SW 1271 (cell line): Measurements from ENCODE around the gene ZFAND2A.
"Not testable (repeated sequence)": the region's sequence is repeated elsewhere in the genome, so short reads cannot be mapped to it uniquely, and the experiment has no call there.

Experiments
- DNase-seq, 2 experiments: peaks; one replicate each; lab custom pipeline; 2025; lab: John Stamatoyannopoulos, UW

ZFAND2A gene, protein sequence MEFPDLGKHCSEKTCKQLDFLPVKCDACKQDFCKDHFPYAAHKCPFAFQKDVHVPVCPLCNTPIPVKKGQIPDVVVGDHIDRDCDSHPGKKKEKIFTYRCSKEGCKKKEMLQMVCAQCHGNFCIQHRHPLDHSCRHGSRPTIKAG

DNA sequence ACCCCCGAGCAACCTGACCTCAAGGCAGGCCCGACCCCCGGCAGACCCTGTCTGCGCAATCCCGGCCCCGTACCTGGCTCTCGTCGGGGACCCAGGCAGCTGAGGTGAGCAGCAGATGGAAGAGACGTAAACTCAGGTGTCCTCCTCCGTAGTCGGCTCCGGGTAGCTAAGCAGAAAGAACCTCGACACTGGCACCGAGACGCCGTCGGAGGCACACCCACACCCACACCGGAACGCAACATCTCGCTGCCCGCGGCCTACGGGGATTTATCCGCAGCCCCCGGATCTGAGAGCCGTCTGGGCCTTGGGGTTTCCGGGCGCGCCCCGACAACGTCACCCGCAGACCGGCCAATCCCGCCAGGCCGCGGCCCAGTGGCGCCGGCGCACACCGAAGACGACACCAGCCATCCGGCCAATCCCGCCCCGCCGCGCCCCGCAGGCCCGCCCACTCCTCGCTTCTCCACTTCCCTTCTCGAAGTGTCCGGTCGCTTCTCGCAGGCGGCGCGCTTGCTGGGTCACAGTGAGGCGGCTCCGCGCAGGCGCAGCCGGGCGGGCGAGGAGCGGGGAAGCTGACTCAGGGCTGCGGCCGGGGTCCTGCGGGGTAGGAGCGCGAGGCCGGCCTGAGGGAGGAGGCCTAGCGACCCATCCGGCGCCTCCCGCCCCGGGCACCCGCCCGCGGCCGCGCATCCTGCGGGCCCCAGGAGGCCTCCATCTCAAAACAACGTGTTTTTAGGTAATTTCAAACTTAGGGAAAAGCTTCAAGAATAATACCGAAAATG is at the start of gene ZFAND2A:
ZFAND2A (minus strand) TSS at position 306 of the 779 bp plus-strand sequence. CDS start 1,984 bp downstream, outside the sequence.
- peak; percentile 93 to 96 for DNase-seq

DNA sequence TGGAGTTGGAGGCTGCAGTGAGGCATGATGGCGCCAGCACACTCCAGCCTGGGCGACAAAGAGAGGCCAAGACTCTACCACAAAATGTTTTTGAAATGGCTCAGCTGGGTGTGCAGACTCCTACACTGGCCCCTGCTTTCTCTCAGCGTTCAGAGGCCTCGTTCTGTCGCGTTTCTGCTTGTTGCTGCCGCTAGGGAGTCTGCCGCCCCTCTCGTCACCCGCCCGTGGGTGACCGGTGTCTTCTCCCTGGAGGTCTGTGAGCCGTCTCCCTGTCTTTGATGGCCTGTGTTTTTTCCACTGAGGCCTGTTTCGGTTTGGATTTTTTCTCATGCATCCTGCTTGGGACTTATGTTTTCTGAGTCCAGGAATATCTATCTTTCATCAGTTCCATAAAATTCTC is 49.1 kb upstream of the ZFAND2A start:
- no peak for DNase-seq

DNA sequence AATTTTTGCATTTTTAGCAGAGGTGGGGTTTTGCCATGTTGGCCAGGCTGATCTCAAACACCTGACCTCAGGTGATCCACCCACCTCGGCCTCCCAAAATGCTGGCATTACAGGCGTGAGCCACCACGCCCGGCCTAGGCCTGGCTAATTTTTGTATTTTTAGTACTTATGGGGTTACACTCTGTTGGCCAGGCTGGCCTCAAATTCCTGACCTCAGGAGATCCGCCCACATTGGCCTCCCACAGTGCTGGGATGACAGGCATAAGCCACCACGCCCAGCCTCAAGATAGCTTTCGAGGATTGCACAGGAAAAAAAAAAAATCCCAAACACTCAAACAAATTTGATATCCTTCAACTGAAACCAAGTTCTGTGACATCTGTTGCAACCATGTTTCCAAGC is 45.7 kb upstream of the ZFAND2A start:
- not testable (repeated sequence) for DNase-seq

DNA sequence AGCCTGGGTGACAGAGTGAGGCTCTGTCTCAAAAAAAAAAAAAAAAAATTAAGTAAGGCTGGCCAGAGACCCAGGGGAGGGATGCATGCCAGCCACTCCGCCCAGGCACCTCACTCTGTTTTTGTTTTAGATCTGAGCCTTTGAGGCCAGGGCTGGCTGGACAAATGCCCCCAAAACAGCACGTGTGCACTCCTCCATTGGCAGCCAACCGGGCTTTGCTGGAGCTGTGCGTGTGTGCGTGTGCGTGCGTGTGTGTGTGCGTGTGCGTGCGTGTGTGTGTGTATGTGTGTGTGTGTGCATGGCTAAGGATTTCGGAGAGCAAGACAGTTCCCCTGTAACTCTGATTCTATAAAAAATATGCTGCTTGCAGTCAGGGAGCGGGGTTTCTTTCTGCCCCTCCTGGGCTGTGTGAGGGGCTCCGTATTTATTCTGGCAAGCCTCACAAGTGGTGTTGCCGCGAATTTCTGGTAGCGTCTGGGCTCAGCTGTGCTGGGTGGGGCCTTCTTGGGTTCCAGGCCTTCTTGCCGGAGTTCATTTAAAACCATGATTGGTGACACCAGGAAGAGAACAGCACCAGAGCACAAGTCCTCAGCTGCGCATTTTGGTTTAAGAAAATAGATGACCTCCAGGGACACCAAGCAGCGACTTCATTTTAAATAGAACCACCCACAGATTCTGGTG is 44.6 kb upstream of the ZFAND2A start:
- DNase-seq = no peak

DNA sequence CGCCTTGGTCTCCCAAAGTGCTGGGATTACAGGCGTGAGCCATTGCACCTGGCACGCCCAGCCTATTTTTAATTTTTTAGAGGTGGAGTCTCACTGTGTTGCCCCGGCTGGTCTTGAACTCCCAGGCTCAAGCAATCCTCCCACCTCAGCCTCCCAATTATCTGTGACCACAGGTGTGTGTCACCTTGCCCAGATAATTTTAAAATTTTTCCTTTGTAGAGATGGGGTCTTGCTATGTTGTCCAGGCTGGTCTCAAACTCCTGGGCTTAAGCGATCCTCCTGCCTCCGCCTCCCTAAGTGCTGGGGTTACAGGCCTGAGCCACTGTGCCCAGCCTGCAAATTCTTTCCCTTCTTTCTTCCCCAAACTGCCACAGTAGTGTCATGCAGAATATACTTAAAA is 42.9 kb upstream of the ZFAND2A start:
- DNase-seq = not testable (repeated sequence)

DNA sequence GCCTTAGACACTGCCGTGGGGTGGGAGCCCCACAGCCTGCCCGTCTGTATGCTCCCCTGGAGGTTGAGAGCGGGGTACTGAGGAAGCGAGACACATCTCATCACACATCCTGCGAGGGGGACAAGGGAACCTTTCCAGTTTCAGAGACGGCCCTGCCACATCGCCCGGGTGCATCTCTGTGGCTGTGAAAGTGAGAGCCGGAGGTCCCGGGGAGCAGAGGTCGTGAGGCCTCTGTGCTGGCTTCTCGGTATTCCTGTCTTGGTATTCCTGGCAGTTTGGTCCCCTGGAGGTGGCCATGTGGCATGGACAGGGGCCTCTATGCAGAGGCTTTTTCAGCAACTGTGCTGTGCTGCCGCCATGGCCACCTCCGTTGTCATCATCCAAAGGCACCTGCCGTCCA is 41.9 kb upstream of the ZFAND2A start:
- DNase-seq = no peak

DNA sequence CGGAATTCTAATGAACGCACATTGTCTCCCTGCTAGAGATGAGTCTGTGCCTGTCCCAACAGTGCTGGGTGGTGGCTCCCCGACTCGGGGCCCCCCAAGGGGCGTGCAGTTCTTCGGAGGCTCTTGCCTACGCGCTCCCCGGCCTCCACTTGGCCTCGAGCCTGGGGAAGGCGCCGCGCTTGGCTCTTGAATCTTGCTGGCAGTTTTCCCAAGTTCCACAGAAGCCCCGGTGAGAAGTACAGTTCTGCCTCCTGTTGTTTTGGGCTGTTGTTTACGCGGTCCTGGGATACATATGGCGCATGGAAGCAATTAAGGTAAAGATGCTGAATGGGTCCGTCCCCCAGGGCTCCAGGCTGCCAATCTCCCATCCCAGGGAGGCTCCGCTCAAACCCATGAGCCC is 40.0 kb upstream of the ZFAND2A start:
- DNase-seq = no peak

DNA sequence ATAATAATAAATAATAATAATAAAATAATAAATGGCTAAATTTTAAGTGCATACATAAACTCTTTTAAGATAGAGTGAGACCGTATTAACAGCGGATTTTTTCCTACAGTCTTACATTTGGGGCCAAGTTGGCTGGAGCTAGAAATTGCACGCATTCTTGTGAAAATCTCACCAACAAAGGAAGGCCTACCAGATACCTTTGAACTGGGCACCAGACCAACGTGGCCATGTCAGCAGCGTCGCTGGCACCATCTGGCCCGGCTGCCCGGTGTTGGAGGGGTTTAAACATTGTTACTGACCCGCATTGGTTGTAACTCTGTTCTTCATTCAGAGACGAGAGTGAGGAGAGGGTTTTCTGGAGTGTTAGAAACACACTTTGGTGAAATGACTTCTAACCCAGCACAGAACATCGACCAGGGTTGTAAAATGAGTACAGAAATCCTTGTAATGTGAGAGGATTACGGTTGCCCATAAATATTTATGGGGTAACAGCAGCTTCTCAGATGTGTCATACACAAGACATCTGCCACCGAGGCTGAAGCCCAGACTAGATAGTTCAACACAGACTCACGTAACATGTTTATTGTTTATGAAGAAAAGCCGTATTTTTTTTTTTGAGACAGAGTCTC is 38.1 kb upstream of the ZFAND2A start:
- DNase-seq = peak in 1 of 2 experiments; percentile 27

DNA sequence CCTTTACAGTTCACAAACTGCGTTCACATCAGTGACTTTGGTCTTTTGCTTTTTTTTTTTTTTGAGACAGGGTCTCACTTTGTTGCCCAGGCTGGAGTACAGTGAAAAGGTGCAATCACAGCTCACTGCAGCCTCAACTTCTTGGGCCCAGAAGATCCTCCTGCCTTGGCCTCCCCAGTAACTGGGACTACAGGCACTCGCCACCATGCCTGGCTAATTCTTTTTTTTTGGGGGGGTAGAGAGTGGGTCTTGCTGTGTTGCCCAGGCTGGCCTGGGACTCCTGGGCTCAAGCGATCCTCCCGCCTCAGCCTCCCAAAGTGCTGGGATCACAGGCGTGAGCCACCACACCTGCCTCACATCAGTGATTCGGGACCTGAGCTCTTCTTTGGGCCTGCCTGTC is 37.0 kb upstream of the ZFAND2A start:
- no peak for DNase-seq

DNA sequence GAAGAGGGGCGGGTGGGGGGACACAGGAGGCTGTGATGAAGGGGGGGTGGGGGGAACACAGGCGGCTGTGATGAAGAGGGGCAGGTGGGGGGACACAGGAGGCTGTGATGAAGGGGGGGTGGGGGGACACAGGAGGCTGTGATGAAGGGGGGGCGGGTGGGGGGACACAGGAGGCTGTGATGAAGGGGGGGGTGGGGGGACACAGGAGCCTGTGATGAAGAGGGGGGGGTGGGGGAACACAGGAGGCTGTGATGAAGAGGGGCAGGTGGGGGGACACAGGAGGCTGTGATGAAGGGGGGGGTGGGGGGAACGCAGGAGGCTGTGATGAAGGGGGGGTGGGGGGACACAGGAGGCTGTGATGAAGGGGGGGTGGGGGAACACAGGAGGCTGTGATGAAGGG is 36.4 kb upstream of the ZFAND2A start:
- not testable (repeated sequence) for DNase-seq

DNA sequence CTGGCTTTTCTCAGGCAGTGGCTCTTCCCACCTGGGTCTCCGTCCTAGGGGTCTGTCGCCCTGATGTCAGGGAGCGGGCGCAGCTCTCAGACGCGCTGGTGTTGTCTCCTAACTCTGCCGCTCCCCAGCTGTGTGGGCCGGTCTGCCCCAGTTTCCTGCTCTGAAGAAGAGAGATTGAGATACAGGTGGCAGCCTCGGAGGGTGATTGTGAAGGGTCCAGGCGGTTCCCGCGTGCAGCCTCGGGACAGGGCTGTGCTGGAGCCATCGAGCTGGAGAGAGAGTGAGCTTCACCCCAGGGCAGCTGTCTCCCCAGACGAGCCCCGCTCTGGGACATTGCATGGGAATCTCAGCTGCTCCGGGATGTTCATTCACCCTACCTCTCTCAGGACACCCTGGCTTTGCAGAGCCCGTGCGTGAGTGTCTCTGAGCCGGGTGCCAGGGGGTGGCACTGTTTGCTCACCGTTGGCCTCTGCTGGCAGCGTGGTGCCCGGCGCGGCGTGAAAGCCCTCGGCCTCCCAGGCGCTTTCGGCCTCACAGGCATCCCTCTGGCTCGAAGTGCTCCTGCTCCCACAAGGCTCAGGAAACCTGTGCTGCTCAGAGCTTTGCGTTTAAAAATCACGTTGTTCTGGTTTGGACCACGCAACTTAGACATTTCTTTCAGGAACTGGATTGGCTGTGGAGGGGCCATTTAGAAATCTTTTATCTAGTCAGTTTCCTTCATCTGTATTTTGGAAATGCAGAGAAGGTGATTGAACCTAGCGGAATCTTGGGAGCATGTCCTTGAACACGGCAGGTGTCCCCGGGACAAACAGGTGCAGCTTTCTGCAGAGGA is 33.8 kb upstream of the ZFAND2A start:
- peak; percentile 28 to 41 for DNase-seq

DNA sequence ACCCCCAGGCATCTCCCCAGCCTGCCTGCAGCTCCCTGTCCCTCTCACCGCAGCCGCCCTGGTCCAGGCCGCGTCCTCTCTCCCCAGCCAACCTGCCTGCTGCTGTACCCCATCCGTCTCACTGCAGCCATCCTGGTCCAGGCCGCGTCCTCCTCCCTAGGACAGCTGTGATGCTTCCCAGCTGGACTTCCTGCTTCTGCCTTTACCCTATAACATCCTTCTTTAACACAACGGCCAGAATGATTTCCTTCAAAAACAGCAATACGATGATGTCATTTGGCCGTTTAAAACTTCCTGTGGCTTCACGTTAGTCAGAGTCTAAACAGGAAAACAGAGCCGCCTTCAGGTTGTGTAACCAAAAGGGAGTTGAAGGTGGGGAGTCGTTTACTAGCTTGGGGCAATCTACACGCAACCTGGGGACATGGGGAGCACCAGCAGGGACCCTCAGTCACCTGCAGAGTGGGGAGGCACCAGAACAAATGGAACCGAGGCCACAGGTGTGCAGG is 32.2 kb upstream of the ZFAND2A start:
- DNase-seq = peak; percentile 61 to 72

DNA sequence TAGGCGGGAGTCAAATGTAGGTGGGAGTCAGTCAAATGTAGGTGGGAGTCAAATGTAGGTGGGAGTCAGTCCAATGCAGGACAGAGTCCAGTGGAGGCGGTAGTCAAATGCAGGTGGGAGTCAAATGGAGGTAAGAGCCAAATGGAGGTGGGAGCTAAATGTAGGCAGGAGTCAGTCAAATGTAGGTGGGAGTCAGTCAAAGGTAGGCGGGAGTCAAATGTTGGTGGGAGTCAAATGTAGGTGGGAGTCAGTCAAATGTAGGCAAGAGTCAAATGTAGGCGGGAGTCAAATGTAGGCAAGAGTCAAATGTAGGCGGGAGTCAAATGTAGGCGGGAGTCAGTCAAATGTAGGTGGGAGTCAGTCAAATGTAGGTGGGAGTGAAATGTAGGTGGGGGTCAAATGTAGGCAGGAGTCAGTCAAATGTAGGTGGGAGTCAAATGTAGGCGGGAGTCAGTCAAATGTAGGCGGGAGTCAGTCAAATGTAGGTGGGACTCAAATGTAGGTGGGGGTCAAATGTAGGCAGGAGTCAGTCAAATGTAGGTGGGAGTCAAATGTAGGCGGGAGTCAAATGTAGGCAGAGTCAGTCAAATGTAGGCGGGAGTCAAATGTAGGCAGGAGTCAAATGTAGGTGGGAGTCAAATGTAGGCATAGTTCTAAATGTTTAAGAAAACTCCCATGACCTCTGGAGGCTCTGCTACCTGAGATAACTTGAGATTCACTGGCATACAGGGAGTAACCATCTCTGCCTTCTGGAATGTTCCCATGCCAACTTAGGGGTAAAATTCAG is 30.2 kb upstream of the ZFAND2A start:
- DNase-seq = no peak

DNA sequence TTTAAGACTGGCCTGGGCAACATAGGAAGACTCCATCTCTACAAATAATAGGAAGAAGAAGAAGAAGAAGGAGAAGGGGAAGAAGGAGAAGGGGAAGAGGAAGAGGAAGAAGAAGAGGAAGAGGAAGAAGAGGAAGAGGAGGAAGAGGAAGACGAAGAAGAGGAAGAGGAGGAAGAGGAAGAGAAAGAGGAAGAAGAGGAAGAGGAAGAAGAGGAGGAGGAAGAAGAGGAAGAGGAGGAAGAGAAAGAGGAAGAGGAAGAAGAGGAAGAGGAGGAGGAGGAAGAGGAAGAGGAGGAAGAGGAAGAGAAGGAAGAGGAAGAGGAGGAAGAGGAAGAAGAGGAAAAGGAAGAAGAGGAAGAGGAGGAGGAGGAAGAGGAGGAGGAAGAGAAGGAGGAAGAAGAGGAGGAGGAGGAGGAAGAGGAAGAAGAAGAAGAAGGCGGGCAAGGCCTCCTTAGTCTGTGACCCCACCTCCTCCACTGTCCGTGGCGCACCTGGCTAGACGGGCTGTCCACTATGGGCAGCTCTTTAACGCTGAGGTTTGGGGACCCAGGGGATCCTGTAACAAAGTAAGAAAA is 28.8 kb upstream of the ZFAND2A start:
- DNase-seq = no peak

DNA sequence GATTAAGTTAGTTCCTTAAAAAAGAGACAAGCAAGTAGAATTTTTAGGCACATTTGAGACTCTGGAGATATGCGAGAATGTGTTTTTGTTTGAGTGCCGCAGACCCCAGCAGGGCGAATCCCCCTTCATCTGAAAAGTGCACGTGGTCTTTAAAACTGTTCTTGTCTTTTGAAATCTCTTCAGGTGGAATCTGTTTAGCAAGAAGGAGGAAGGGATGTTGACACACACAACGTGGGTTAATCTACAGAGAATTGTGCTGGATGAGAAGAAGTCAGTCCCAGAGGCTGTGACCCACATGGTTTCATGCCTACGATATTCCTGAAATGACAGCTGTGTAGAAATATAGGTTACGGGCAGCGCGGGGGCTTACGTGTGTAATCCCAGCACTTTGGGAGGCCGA is 27.1 kb upstream of the ZFAND2A start:
- DNase-seq = no peak

DNA sequence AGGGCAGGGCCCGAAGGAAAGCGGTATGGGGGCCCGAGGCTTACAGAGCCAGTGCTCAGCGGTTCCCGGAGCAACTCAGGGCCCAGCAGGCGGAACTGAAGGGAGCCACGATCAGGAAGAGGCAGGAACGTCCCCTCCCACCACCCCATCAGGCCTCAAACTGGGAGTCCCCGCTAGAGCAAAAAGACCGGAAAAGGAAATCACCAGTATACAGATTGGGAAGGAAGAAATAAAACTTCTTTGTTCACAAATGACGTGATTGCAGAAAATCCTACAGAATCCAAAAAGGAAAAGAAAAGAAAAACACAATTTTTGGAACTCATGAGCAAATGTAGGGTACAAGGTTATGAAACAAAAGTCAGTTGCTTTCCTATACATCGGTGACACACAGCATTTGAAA is 21.6 kb upstream of the ZFAND2A start:
- no peak for DNase-seq

DNA sequence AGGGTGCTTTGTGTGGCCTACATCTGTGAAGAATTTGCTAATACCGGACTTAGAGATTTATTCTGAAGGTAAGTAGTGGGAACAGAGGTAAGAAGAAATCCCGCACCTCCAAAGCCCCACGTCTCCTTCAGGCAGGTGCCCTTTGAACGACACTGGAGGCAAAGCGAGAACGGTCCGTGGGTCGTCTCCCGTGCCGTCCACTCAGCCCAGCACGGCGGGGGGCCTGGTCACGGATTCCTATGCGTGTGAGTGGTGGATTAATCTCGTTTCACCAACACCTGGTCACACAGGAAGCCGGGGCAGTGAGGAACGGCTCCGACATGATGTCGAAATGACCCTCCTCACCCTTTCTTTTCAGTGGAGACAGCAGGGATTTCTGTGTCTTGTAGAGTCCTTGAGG is 21.0 kb upstream of the ZFAND2A start:
- DNase-seq = no peak

DNA sequence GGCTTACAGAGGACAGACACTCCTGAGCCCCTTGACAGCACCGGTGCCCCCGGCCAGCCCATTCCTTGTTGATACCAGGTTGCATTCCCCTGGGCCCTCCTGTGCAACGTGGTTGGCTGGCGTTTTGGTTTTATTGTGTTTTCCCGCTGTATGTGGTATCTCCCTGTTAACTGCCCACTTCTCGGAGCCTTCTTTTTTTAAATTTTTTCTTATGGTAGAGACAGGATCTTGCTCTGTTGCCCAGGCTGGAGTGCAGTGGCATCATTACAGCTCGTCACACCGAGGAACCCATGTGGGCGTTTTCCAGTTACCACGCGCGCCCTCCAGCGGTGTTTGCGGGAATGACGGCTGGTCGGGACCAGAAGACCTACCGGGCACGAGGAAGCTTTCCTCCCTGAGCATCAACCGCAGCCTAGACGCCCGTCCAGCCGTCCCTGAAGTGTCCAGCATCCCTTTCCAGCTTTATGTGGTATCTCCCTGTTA is 16.9 kb upstream of the ZFAND2A start:
- peak; percentile 57 to 63 for DNase-seq

DNA sequence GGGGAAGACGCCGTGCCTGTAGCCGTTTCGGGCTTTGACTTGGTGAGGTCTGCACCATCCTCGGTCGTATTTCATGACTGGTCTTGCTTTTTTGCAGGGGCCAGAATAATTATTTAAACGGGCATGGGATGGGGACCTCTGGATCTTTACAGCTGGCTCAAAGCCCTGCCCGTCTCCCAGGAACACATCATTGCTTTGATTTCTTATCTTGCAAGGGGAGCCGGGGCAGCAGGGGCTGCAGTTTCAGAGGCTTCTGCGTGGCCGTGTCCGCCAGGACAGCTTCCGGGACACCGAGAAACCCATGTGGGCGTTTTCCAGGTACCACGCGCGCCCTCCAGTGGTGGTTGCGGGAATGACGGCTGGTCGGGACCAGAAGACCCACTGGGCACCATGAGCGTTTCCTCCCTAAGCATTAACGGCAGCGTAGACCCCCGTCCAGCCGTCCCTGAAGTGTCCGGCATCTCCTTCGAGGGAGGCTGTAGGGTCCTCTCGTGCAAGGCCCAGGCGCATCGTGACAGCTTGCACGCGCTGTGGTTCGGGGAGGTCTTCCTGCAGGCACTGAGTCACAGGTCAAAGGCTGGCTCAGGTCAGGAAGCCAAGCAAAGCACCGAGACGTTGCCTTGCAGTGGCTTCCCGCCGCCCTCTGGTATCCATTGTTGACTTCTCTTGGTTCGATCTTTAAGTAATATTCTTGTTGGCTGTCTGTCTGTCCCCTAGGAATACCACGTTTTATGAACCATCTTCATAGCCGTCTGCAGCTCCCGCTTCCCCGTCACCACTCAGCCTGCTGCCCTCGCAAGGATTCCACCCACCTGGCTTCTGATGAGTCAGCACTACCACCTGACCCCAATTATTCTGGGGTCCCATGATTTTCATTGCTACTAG is 16.2 kb upstream of the ZFAND2A start:
- DNase-seq = peak; percentile 40 to 77
